ENCODE data around the gene KBTBD13.

Gene KBTBD13

DNA sequence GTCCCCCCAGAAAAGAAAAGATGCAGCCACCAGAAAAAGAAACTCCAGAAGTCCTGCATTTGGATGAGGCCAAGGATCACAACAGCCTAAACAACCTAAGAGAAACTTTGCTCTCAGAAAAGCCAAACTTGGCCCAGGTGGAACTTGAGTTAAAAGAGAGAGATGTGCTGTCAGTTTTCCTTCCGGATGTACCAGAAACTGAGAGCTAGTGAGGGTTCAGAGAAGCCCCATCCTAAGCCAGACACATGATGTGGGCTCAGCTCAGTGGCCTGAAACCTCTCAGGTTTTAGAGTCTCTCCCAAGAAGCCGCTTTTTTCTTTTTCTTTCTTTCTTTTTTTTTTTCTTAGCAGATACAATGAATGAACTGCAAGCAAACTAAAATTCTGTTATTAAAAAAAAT, 23.6 kb upstream of the KBTBD13 start:
- no peak for DNase-seq

DNA sequence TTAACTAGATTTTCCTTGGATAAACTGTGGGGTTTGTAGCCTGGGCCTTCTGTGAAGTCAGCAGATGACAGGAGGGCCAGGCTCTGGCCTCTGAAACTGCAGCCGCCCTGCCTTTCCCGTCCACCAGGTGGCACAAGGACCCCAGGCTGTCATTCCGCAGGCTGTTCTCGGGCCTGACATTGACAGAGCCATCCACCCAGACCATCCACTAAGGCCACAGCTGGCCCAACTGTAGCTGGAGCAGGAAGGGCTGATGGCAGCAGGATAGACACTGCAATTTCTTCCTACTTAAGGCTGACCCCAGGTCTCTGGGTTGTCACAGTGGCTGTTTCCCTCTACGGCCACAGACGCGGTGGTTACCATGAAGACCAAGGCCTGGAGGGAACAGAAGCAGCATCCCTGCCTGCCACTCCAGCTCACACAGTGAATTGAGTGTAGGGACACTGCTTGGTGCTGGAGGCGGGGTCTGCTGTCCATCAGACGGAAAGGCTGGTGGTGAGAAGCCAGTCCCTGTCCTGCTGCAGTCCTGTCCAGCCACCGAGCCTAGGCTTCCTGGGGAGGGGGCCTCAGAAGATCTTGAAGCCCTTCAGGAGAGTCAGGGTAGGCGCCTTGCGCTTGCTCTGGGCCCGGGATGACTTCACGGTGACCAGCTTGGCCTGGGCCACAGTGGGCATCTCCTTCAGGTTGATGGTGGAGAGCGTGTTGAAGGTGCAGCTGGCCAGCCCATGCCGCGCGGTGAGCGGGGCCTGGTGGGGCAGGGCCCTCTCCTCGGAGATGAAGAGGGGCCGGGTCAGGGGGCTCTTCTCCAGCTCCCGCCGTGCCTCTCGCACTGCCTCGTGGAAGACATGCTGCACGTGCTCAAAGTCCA, 22.0 kb upstream of the KBTBD13 start:
- DNase-seq: peak; percentile 54

DNA sequence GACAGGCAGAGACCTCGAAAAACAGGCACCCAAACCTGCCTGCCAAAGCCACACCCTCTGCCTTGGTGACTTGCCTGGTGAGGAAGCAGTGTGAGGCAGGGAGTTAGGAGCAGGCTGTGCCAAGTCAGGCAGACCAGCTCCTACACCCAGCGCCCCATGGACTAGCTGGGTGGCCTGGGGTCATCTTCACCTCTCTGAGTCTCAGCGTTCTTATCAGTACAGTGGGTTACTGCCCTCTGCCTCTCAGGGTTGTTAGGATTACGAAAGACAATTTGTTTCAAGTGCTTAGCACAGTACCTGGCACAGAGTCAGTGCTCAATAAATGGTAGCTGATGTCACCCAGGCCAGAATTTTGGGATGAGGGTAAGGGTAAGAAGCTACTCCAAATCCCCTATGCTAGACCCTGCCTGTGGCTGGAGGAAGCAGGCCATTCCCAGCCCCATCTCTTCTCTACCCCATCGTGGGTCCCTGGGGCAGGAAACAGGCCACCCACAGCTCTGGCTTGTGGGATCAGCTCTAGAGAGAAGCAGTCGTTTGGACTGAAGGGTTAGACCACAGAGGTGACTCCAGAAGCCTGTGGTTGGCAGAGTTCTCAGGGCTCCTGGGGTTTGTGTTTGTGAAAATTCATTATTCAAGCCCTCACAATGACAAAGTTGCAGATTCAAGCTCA, 21.2 kb upstream of the KBTBD13 start:
- DNase-seq: no peak

DNA sequence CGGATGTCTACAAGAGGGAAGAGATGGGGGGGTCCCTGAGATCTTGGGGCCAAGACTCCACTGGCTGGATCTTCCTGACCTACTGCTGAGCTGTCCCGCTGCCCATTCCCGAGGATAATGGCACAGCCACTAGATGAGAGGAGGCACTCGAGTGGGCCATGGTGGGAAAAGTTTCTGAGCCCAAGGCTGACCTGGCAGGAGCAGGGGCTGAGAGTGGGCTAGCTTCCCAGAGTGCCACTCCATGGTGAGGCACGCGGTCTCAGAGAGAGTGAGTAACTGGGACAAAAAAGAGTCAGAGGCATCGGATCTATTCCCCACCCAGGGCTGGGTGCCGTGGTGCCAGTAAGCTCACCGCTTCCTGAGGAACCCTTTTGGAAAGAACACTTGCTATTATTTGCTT, 20.4 kb upstream of the KBTBD13 start:
- no peak for DNase-seq

DNA sequence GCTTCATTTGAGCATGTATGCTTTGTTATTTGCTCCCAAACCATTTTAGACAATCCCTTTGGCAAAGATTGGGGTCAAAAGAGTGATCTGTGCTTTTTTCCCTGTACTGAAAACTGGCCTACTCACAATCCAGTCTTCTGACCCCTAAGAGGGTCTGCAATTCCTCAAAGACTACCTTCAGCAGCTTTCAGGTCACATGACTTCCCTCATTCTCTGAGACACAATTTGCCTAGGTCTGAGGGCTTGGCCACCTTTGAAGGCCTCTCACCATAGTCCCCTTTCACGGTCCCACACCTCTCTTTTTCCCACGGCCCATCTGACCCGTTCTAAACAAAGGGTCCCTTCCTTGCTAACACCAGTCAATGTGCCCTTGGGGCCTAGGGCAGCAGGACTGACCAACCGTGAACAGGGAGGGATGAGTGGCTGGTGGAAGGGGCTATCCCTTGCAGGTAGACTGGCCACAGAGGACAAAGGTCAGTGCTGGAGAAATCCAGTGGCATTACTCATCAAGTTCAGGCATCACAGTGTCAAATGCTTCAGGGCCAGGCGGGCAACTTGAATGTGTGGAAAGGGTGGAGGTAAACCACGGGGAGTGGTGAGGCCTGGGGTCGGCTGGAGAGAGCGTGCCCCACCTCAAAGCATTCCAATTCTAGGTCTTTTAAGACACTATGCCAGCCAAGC, 19.5 kb upstream of the KBTBD13 start:
- no peak for DNase-seq

DNA sequence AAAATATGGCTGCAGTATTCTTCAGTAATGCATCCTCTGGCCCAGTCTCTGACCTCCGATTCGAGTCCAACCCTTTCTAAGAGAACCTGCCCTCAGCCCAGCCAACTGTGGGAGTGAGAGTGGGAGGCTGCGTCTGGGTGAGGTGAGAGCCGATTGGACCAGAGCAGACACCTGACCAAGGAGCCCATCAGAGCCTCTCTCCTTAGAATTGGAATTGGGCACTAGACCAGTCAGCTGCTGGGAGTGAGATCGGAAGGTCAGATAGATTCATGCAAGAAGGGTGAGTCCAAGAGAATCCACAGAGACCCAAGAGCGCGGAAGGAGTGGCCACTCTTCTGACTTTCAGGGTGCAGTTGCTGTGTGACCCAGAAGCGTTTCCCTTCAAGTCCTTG, 19.0 kb upstream of the KBTBD13 start:
- DNase-seq: no peak

DNA sequence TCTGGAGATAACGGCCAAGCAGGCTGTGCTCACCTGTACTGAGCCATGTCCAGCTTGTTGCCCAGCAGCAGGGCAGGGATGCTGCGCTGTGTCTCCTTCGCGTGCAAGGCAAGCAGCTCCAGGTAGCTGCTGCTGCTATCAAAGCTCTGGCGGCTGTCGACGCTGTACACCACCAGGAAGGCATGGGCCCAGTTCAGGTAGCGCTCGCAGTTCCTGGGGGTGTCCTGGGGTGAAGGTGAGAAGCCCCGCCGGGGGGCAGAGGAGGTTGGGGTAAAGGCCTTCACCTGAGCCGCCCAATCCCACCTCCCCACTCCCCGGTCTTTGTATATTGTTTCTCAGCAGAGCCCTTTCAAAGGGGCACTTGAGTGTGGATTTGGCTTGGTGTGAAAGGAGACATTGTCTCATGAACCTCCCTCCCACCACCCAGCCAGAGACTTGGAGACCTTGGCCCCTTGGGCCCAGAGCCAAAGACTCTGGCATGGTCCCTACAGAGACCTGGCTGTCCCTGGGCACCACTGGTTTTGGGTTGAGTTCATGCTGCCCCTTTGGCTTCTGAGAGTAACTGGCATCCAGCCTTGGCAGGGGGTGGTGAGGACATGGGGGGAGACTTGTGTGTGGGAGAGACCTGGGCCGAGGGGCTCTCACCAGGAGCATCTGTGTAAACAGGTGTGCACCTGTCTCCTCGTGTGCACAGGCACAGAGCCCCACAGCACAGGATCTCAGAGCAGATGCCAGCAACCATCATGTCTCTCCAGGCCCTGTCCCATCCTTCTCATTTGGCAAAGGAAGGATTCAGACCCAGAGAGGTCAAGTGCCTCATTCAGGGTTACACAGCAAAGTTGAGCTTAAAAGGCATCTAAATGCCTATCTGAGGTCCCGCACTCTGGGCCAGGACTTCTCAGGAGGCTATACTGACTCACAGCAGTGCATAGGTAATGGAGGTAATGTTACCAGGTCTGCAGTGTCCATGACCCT, 17.9 kb upstream of the KBTBD13 start:
- DNase-seq: no peak

DNA sequence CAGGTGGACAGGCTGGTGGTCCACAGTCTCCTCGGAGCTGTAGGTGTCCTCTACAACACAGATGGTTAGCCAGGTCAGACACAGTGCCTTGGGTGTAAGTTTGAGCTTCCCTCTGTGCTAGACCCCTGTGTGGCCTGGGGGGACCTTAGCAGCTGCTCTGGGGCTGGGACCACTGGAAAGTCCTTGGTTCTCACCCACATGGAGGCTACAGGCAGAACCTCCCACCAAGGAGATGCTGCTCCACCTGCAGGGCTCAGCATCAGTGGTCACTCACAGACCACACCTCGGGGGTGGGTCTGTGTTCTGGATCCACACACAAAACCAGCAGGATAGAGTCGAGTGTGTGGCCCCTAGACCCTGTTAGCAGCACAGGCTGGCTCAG, 17.2 kb upstream of the KBTBD13 start:
- no peak for DNase-seq

DNA sequence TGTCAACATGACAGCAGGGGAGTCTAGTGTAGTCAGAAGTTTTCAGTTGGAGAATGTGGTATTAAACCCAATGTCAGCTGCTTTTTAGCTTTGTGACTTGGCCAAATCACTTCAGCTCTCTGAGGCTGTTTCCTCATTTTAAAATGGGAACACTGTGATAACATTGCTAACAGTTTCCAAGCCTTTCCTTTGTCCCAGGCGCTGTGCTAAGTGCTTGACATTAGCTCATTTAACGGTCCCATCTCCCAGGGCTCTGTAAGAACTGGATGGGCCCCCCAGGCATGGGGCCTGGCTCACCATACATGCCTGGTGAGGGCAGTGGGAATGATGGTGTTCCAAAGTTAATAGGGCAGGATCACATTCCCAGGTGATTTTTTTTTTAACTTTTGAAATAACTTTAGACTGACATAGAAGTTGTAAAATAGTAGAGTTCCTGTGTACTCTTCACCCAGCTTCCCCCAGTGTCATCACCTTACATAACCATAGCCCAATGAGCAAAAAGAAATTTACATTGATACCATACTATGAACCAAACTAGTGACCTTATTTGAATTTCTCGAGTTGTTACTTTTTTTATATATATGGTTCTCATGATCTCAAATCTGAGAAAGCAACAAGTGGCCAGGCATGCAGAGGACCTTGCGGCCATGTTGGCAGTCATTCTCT, 16.5 kb upstream of the KBTBD13 start:
- no peak for DNase-seq

DNA sequence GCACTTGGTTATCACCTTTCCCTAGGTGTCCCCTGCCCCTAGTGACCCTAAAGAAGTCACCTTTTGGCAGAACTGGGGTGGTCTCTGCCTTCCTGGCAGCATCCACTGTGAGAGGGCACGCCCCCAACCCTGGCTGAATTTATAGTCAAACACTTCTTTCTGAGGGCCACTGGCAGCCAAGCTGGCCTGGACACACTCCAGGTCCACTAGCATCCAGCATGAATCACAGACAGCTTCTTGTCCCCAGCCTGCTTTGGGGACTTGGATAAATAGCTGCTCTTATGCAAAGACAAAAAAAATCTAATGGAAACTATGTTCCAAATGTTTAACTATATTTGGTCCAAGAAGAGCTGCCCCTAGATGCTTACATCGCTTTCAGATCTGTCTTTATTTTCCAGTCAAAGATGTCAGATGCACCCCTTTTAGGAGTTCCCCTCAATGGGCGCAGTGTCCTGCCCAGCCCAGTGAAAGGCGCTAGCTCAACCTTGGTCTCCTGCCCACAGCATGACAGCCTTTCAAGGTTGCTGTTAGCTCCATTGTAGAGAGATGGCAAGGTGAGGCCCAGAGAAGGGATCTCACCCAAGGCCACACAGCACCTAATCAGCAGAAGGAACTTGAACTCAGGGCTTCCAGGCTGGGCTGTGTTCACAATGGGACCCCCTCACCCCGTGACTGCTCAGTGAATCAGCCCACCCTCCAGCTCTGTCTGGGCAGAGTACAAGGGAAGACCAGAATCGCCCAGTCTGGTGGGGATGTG, 15.7 kb upstream of the KBTBD13 start:
- no peak for DNase-seq

DNA sequence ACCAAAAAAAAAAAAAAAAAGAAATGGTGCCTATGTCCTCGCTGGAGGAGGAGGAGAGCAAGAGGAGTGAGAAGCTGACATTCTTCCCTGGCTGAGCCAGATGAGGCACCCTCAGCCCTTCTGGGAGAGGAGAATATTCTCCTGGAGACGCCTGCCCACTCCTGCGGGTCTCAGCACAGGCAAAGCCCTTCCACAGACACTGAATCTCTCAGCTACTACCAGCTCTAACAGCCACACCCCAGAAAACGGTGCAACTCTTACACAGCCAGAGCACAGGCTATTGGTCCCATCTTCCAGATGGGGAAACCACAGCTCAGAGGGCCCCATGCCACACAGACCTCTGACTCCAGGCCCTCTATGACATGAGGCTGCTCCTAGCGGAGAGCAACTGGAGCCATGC, 14.5 kb upstream of the KBTBD13 start:
- DNase-seq: no peak

DNA sequence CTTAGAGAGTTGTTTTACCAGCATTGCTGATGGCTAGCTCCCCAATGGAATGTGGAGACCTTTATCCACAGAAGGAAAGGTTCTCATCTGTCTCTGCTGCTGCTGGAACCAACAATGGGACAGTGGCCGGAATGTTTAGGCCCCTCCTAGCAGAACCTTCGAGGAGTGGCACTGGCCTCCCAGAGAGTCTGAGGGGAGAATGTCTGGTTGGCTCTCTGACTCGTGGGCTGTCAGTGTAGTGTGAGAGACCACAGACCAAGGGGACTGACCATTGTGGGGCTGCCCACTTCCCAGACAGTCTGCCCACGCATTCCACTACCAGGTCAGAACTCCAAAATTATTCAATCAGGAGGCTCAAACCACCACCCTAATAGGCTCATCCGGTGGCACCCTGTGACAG, 13.8 kb upstream of the KBTBD13 start:
- no peak for DNase-seq

DNA sequence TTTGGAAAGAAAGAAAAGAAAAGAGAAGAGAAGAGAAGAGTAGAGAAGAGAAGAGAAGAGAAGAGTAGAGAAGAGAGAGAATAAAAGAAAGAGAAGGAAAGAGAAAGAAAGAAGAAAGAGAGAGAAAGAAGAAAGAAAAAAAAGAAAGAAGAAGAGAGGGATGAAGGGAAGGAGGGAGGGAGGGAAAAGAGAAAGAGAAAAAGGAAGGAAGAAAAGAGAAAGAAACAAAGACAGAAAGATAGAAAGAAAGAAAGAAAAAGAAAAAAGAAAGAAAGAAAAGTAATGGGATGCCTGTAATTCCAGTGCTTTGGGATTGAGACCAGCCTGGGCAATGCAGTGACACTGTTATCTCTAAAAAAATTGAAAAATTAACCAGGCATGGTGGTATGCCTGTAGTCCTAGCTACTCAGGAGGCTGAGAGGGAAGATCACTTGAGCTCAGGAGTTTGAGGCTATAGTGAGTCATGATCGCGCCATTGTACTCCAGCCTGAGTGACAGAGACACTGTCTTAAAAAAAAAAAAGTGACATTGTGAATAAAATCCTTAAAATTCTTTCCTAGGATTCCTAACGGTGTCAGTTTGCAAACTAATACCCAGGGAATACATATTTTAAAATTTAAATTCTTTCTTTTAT, 10.4 kb upstream of the KBTBD13 start:
- no peak for DNase-seq

DNA sequence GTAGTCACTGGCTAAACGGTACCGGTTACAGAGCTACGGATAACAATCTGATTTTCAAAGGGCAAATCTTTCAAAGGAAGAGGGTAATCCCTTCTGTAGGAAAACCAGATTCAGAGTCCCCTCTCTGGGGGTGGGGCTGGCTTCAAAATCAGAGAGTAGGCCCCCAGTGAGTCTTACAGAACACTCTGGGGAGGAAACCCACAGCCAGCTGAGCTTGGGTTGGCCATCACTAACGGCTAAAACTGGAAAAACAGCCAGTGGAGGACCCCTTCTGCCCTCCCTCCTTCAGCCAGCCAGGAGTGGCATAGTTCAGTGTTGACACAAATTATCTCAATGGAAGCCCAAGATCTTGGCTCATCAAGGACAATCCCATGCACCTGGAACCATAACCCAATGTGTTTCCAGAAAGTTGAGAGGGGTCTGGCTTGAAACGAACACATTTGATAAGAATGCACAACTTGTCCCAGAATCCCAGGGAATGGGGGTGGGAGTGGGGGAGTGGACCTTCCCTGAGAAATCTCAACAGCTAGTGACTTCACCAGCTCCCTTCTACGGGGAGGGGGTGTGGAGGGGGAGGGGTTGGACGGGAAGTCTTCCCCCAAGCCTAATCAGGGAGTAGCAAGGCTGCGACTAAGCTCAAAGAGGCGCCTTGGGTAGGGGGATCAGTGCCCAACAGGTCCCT, 9.8 kb upstream of the KBTBD13 start:
- DNase-seq: no peak

DNA sequence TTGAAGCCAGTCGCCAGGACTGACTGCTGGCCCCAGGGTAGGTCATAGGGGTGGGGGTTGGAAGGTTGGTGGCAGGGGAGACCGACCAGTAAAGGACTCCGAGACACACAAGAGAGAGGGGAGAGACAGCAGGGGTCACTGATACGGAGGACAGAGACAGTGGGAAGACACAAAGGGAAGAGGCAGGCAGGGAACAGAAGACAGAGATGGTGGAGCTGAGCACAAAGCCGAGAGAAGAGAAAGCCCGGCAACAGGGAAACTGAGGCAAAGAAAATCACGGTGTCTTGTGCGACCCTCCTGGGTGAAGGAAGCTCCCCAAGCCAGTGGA, 9.3 kb upstream of the KBTBD13 start:
- no peak for DNase-seq

DNA sequence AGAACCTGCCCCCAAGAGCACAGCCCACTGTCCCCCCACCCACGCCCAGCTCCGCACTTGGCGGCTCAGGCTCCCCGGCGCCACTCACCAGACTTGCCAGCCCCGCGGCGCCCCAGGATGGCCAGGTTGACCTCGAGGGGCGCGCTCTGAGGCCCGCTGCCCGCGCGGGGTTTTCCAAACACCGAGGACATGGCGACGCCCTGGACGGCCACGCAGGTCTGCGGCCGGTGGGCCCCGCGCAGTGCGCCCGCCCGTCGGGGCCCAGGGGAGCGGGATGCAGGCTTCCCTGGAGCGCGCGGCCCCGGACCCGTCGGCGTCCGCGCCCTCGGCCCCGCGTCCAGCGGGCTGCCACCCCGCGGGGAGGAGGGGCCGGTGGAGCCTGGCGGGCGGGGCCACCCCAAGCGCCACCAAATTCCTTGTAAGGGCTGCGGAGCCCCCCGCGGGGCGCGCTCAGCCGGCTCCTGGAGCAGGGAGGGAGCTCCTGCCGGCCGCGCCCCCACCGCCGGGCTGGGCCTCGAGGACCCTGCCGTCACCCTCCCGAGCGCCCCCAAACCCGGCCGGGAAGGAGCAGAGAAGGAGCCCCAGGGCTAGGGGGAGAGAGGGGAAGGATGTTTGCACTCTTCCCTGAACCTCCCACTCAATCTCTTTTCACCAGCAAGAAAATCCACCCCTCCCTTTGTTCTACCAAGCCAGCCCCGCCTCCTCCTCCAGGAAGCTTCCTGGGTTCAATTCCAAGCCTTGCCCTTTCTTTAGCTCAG, 8.7 kb upstream of the KBTBD13 start, which contains the start of gene RASL12:
RASL12 (minus strand) TSS at position 347 of the 758 bp plus-strand sequence; CDS start at position 191, 156 bp downstream.
- DNase-seq: no peak

DNA sequence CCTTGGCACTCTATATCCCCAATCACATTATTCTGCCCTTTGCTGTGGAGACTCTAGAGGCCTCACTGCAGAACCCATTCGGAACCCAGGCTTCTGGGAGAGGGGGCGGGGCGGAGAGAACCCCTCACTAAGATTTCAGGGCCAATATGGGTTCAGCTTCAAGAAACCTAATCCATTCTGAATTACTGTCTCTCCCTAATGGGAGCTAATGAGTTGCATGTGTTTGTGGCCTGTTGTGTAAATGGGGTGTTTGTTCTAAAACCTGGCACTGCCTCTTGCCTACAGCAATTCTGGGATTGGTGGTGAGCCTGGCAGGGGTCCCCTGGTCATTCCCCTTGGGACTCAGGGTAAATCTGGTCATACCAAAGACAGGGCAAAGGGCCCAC, 8.2 kb upstream of the KBTBD13 start:
- no peak for DNase-seq

DNA sequence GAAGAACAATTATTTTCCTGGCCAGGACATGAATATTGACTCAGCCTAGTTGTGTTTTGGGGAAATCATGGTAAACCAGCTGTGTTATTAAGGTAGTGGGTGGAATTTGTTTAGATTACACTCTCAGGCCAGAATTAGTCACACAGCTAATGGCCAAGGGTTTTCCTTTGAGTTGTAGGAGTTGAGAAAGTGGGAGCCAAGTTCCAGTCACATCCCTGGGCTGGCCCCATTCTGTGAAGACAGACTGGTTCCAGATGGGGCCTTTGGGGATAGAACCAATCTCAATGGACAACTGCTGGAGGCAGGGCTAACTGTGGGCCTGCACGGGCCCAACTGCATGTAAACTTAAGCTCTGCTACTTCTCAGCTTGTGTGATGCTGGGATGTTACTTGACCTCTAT, 7.4 kb upstream of the KBTBD13 start:
- DNase-seq: no peak

DNA sequence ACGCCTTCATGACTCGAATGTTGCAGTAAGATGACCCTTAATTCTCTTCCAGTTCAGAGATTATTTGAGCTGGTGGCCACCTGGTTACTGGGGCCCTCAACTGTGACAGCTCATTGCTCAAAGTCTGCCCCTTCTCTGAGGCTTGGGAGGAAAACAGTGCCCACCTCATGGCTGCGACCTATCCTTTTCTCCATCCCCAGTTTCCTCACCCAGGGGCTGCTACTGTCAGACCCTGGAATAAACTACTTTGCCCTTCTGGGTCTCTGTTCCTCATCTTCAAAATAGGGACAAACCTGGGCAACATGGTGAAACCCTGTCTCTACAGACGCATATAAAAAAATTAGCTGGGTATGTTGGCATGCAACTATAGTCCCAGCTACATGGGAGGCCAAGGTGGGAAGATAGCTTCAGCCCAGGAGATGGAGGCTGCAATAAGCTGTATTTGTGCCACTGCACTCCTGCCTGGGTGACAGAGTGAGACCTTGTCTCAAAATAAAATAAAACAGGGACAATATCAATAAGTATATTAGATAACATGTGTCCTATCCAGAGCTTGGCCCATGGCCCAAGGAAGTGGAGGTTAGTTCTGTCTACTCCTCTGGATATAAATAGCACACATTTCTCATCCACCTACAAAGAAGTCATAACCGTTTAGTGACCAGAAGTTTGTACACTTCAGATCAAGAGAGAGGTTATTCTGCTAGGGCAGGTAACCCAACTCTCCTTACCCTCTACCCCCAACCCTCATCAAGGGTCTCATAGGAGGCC, 6.6 kb upstream of the KBTBD13 start:
- DNase-seq: no peak
